Measurements from ENCODE around the gene THG1L. TPM values are rescaled to one million over a fixed set of nuclear protein-coding genes. Genes with fewer than 3 reads are reported as not detected.
"Not testable (repeated sequence)": the region's sequence is repeated elsewhere in the genome, so short reads cannot be mapped to it uniquely, and the experiment has no call there.

THG1L gene
- total RNA-seq, 1 experiment from 2014 or later, result 45.3 TPM

DNA sequence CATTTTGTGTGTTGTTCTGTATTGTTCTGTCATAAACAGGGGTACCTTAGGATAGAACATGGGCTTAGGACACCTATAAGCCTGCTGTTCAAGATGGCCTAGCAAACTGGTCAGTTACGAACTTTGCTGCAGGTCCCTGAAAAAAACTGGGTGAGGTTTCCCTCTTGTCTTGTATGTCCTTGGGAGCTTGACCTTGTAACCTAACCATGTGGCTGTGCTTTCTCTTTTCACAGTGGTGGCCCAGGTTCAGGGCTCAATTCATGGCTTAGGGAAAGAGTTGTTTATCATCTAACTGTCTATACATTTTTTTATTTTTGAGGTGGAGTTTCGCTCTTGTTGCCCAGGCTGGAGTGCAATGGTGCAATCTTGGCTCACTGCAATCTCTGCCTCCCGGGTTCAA lies 35.1 kb upstream of the THG1L start:
- H4K20me1 ChIP-seq (ENCODE audit: low read length); DNase-seq; BruUV-seq (replicated peaks); H3K79me2 ChIP-seq (ENCODE audit: low read length); intact Hi-C loops (cut with micrococcal nuclease); H2AFZ ChIP-seq (ENCODE audit: low read length); H3K9ac ChIP-seq (ENCODE audit: low read length); H3K9me2 ChIP-seq (replicated peaks; ENCODE audit: low read length); H3K9me3 ChIP-seq (ENCODE audit: low read length); H3K4me2 ChIP-seq (ENCODE audit: low read length); H3F3A ChIP-seq (ENCODE audit: low read length, unreplicated experiment); H3K4me1 ChIP-seq (ENCODE audit: insufficient read depth, low read length); H3K27me3 ChIP-seq (ENCODE audit: low read length); H3K4me3 ChIP-seq (ENCODE audit: low read length); POLR2A ChIA-PET (ENCODE audit: unreplicated experiment); H3K36me3 ChIP-seq (ENCODE audit: low read depth, low read length); CTCF ChIA-PET; H3K27ac ChIP-seq (ENCODE audit: low read length); ATAC-seq: not testable (repeated sequence)

DNA sequence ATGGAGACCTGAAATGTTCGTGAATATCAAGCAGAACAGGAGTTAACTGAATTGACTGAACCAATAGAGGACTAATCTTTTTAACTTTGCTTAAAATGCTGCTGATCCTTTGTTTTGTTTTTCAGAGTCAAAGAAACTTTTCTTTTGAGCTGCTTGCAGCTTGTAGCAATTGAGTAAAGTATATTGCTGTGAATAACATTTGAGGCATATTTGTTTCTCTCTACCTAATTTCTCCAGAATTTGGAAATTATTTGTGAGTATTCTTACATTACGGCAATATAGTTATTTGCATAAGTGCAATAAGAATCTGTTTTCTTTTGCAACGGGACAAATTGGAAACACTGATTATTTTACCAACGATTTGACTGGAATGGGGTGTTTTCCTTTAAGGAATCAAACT lies 32.5 kb upstream of the THG1L start:
- DNase-seq; H3K4me3 ChIP-seq (ENCODE audit: low read length); BruUV-seq (replicated peaks); H3K9me2 ChIP-seq (replicated peaks; ENCODE audit: low read length); H3K9me3 ChIP-seq (ENCODE audit: low read length); H3K27ac ChIP-seq (ENCODE audit: low read length); H3K9ac ChIP-seq (ENCODE audit: low read length); H4K20me1 ChIP-seq (ENCODE audit: low read length); POLR2A ChIA-PET (ENCODE audit: unreplicated experiment); H3K27me3 ChIP-seq (ENCODE audit: low read length); H3F3A ChIP-seq (ENCODE audit: low read length, unreplicated experiment); CTCF ChIA-PET; H3K4me1 ChIP-seq (ENCODE audit: insufficient read depth, low read length); H2AFZ ChIP-seq (ENCODE audit: low read length); H3K79me2 ChIP-seq (ENCODE audit: low read length); intact Hi-C loops (cut with micrococcal nuclease); H3K4me2 ChIP-seq (ENCODE audit: low read length); ATAC-seq; H3K36me3 ChIP-seq (ENCODE audit: low read depth, low read length): not testable (repeated sequence)

DNA sequence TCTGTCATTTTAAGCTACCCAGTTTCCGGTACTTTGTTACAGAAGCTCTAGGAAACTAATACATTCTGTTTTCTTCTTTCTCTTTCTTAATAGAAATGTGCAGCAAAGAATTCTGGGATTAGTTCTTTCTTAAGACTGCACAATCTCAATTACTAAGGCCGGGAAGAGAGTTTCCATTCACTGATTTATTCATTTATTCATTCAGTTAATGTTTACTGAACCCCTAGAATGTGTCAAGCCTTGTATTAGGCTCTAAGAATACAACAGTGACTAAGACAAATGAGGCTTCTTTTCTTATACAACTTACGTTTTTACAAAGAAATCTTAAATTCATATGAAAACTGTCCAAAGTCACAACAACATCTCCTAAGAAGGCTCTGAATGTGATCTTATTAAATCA lies 27.5 kb upstream of the THG1L start:
- H3K27ac ChIP-seq (ENCODE audit: low read length), result no peak overlapping the region
- no peaks in the 10 kb centered on the region for H3F3A ChIP-seq (ENCODE audit: low read length, unreplicated experiment)
- TF ChIP-seq EZH2 (IDR thresholded peaks at IDR 0.05; ENCODE audit: low read length, unreplicated experiment) (no peak), EZH2phosphoT487 (IDR thresholded peaks at IDR 0.05; ENCODE audit: borderline replicate concordance, low read length) (no peak)
- TF ChIP-seq, protein P1, sequence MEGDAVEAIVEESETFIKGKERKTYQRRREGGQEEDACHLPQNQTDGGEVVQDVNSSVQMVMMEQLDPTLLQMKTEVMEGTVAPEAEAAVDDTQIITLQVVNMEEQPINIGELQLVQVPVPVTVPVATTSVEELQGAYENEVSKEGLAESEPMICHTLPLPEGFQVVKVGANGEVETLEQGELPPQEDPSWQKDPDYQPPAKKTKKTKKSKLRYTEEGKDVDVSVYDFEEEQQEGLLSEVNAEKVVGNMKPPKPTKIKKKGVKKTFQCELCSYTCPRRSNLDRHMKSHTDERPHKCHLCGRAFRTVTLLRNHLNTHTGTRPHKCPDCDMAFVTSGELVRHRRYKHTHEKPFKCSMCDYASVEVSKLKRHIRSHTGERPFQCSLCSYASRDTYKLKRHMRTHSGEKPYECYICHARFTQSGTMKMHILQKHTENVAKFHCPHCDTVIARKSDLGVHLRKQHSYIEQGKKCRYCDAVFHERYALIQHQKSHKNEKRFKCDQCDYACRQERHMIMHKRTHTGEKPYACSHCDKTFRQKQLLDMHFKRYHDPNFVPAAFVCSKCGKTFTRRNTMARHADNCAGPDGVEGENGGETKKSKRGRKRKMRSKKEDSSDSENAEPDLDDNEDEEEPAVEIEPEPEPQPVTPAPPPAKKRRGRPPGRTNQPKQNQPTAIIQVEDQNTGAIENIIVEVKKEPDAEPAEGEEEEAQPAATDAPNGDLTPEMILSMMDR (conservative IDR thresholded peaks at IDR 0.05; ENCODE audit: low read depth, low read length), result no peak
- no peaks in the 10 kb centered on the region for H3K27me3 ChIP-seq (ENCODE audit: low read length)
- no peak overlapping the region for H3K4me3 ChIP-seq (ENCODE audit: low read length)
- no peaks in the 10 kb centered on the region for H3K79me2 ChIP-seq (ENCODE audit: low read length)
- H3K4me2 ChIP-seq (ENCODE audit: low read length), result no peak overlapping the region
- no peak overlapping the region for H3K9ac ChIP-seq (ENCODE audit: low read length)
- no TSS peak for BruUV-seq (replicated peaks)
- H3K4me1 ChIP-seq (ENCODE audit: insufficient read depth, low read length), result no peaks in the 10 kb centered on the region
- POLR2A ChIA-PET (ENCODE audit: unreplicated experiment), result no interaction called here
- H3K9me3 ChIP-seq (ENCODE audit: low read length), result no peaks in the 10 kb centered on the region
- intact Hi-C loops (cut with micrococcal nuclease), result loop anchor here (2.0 kb wide), 1 partner anchor 27 kb away; no protein-coding TSS in a partner anchor
- CTCF ChIA-PET, result no interaction called here
- H3K9me2 ChIP-seq (replicated peaks; ENCODE audit: low read length), result no peaks in the 10 kb centered on the region
- ATAC-seq (no peak), DNase-seq (no peak)
- H3K36me3 ChIP-seq (ENCODE audit: low read depth, low read length), result no peaks in the 10 kb centered on the region
- no peak overlapping the region for H2AFZ ChIP-seq (ENCODE audit: low read length)
- no peaks in the 10 kb centered on the region for H4K20me1 ChIP-seq (ENCODE audit: low read length)

DNA sequence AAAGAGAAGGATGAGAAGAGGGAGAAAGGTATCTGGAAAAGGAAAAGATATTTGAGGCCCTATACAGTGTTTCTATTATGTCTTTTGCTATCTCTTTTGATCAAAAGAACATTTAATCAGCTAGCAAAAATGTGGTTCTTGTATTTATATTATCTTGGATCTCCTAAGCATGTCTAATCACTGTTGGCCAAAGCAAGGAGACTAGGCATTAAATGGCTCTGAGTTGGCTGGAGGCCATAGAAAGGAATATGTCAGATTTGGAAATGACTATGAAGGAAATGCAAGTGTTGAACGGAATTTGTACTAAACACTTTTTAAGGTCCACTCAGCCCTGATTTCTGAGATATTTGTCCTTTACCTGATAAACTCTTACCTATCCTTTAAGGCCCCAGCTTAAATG lies 22.4 kb upstream of the THG1L start:
- Histone ChIP-seq H3K27ac (ENCODE audit: low read length) (no peak overlapping the region), H3K4me2 (ENCODE audit: low read length) (no peak overlapping the region), H3K36me3 (ENCODE audit: low read depth, low read length) (no peaks in the 10 kb centered on the region), H3K79me2 (ENCODE audit: low read length) (no peaks in the 10 kb centered on the region), H3F3A (ENCODE audit: low read length, unreplicated experiment) (no peaks in the 10 kb centered on the region), H4K20me1 (ENCODE audit: low read length) (no peaks in the 10 kb centered on the region), H3K4me1 (ENCODE audit: insufficient read depth, low read length) (peaks cover 19% of the 10 kb centered on the region), H3K9me2 (replicated peaks; ENCODE audit: low read length) (no peaks in the 10 kb centered on the region), H3K27me3 (ENCODE audit: low read length) (no peaks in the 10 kb centered on the region), H3K9ac (ENCODE audit: low read length) (no peak overlapping the region), H3K9me3 (ENCODE audit: low read length) (no peaks in the 10 kb centered on the region), H2AFZ (ENCODE audit: low read length) (no peak overlapping the region), H3K4me3 (ENCODE audit: low read length) (no peak overlapping the region)
- TF ChIP-seq, protein P1 (conservative IDR thresholded peaks at IDR 0.05; ENCODE audit: low read depth, low read length), result no peak
- TF ChIP-seq EZH2phosphoT487 (IDR thresholded peaks at IDR 0.05; ENCODE audit: borderline replicate concordance, low read length), result no peak
- CTCF ChIA-PET, result no interaction called here
- no peak for DNase-seq
- intact Hi-C loops (cut with micrococcal nuclease), result no loop called here
- ATAC-seq, result no peak
- POLR2A ChIA-PET (ENCODE audit: unreplicated experiment), result no interaction called here
- BruUV-seq (replicated peaks), result no TSS peak
